WTC11 (cell line): ENCODE measurements around the gene MEF2D. TPM values are rescaled to one million over a fixed set of nuclear protein-coding genes. Genes with fewer than 3 reads are reported as not detected.

Experiments
- ATAC-seq: fragments of 200-7000 bp; cut with Tn5 transposase; 2 replicates; pipeline ENCODE4 v1.10.0; 2021; ENCODE audit warnings: mild to moderate bottlenecking, moderate library complexity
- CTCF ChIA-PET: fragments of 300-600 bp; sonication (Branson Sonifier 250); formaldehyde crosslinking; loops from one replicate; lab custom pipeline; 2021; ENCODE audit warnings: antibody characterized with exemption; lab: Charles Lee
- POLR2A ChIA-PET: fragments of 350-600 bp; sonication (Branson Sonifier 250); formaldehyde crosslinking; loops from one replicate; lab custom pipeline; 2021; ENCODE audit warnings: antibody characterized with exemption; lab: Charles Lee
- DNase-seq: peaks from one replicate; pipeline ENCODE4 v3.0.0; 2021; ENCODE audit warnings: low spot score
- H3K27ac Mint-ChIP-seq: 2 replicates; pipeline ENCODE4 v1.8.0; 2021; ENCODE audit warnings: mixed read lengths
- H3K27me3 Mint-ChIP-seq: 2 replicates; pipeline ENCODE4 v1.8.0; 2021; ENCODE audit warnings: low read depth, mild to moderate bottlenecking, moderate library complexity, mixed read lengths
- H3K36me3 Mint-ChIP-seq: 2 replicates; pipeline ENCODE4 v1.8.0; 2021; ENCODE audit warnings: mixed read lengths
- H3K4me1 Mint-ChIP-seq: 2 replicates; pipeline ENCODE4 v1.8.0; 2022; ENCODE audit warnings: mixed read lengths
- H3K4me3 Mint-ChIP-seq: 2 replicates; pipeline ENCODE4 v1.8.0; 2021; ENCODE audit warnings: mild to moderate bottlenecking, moderate library complexity, mixed read lengths
- H3K9me3 Mint-ChIP-seq: 2 replicates; pipeline ENCODE4 v1.8.0; 2021; ENCODE audit warnings: mixed read lengths
- AFF4 ChIP-seq: sonication (generic); formaldehyde crosslinking; IDR thresholded peaks from 2 replicates; pipeline ENCODE4 v1.8.1; 2023; ENCODE audit warnings: mild to moderate bottlenecking, missing genetic modification reagents, borderline replicate concordance
- ARID4B ChIP-seq: sonication (generic); formaldehyde crosslinking; IDR thresholded peaks from 2 replicates; pipeline ENCODE4 v1.8.0; 2023; ENCODE audit warnings: missing genetic modification reagents, mild to moderate bottlenecking, borderline replicate concordance
- ATF1 ChIP-seq: sonication (generic); formaldehyde crosslinking; IDR thresholded peaks from 2 replicates; pipeline ENCODE4 v1.8.1; 2023; ENCODE audit warnings: mild to moderate bottlenecking, moderate library complexity, missing genetic modification reagents
- CTCF ChIP-seq: fragments of 200-600 bp; IDR thresholded peaks from 2 replicates; pipeline ENCODE4 v1.8.0; 2022; ENCODE audit warnings: antibody characterized with exemption
- ETV6 ChIP-seq: sonication (generic); formaldehyde crosslinking; IDR thresholded peaks from 2 replicates; pipeline ENCODE4 v1.8.1; 2022; ENCODE audit warnings: mild to moderate bottlenecking, missing genetic modification reagents
- FOXJ3 ChIP-seq: sonication (generic); formaldehyde crosslinking; IDR thresholded peaks from 2 replicates; pipeline ENCODE4 v1.9.0; 2021; ENCODE audit warnings: missing genetic modification reagents, mild to moderate bottlenecking, borderline replicate concordance
- MLX ChIP-seq: sonication (generic); formaldehyde crosslinking; IDR thresholded peaks from 2 replicates; pipeline ENCODE4 v1.8.1; 2023; ENCODE audit warnings: mild to moderate bottlenecking, missing genetic modification reagents, moderate library complexity
- NR3C1 ChIP-seq: sonication (generic); formaldehyde crosslinking; conservative IDR thresholded peaks from 2 replicates; pipeline ENCODE4 v1.8.1; 2023; ENCODE audit warnings: low read depth, mild to moderate bottlenecking, missing genetic modification reagents
- PREB ChIP-seq: sonication (generic); formaldehyde crosslinking; IDR thresholded peaks from 2 replicates; pipeline ENCODE4 v1.8.1; 2022; ENCODE audit warnings: mild to moderate bottlenecking, missing genetic modification reagents, moderate library complexity, borderline replicate concordance
- USF1 ChIP-seq: sonication (generic); formaldehyde crosslinking; IDR thresholded peaks from 2 replicates; pipeline ENCODE4 v1.8.0; 2022; ENCODE audit warnings: mild to moderate bottlenecking, missing genetic modification reagents
- ZBTB43 ChIP-seq: sonication (generic); formaldehyde crosslinking; IDR thresholded peaks from 2 replicates; pipeline ENCODE4 v1.8.1; 2023; ENCODE audit warnings: mild to moderate bottlenecking, missing genetic modification reagents
- ZNF396 ChIP-seq: fragments of 250-450 bp; sonication (Bioruptor Pico); IDR thresholded peaks from 2 replicates; pipeline ENCODE4 v1.8.0; 2021; ENCODE audit warnings: mild to moderate bottlenecking, moderate library complexity, borderline replicate concordance
- ZNF425 ChIP-seq: fragments of 250-450 bp; sonication (Bioruptor Pico); conservative IDR thresholded peaks from 2 replicates; pipeline ENCODE4 v1.9.0; 2021; ENCODE audit warnings: mild to moderate bottlenecking
- ZNF512 ChIP-seq: sonication (generic); formaldehyde crosslinking; IDR thresholded peaks from 2 replicates; pipeline ENCODE4 v1.8.1; 2022; ENCODE audit warnings: missing genetic modification reagents, borderline replicate concordance
- ZNF671 ChIP-seq: fragments of 250-450 bp; sonication (Bioruptor Pico); IDR thresholded peaks from 2 replicates; pipeline ENCODE4 v1.8.0; 2021; ENCODE audit warnings: mild to moderate bottlenecking
- total RNA-seq: library from RNA; stranded (reverse); gene quantifications from 3 replicates; pipeline ENCODE4 v1.2.3, GENCODE V29; 2021

MEF2D gene
- total RNA-seq, 1 experiment from 2014 or later: 24.1 TPM

- no peak for TF ChIP-seq CTCF
Observed at GRCh38 chr1:156534424-156535060, 34.0 kb upstream of the MEF2D start (continued).

- Mint-ChIP-seq H3K27me3 (no peaks in the 10 kb centered on the region), H3K4me1 (peaks cover 2% of the 10 kb centered on the region; the same call in 1 of the 2 replicates), H3K27ac (no peak overlapping the region), H3K36me3 (peaks cover 36% of the 10 kb centered on the region), H3K9me3 (no peaks in the 10 kb centered on the region), H3K4me3 (no peak overlapping the region)
- ATAC-seq (no peak), DNase-seq (no peak)
- CTCF ChIA-PET: interaction anchor here (1.9 to 2.2 kb wide), 2 partner anchors 45 to 53 kb away, joined by 4 to 18 read pairs; no protein-coding TSS in a partner anchor
- POLR2A ChIA-PET: no interaction called here
- TF ChIP-seq USF1 (CRISPR knock-in tag) (no peak), PREB (CRISPR knock-in tag) (no peak), ATF1 (CRISPR knock-in tag) (no peak), NR3C1 (CRISPR knock-in tag) (no peak), ZNF396 (CRISPR knock-in tag) (no peak), ZBTB43 (CRISPR knock-in tag) (no peak), MLX (no peak), ZNF512 (no peak), ARID4B (CRISPR knock-in tag) (no peak), FOXJ3 (CRISPR knock-in tag) (no peak), AFF4 (CRISPR knock-in tag) (no peak), ZNF425 (CRISPR knock-in tag) (no peak), ZNF671 (CRISPR knock-in tag) (no peak), ETV6 (CRISPR knock-in tag) (no peak)
Observed at GRCh38 chr1:156533568-156534220, 33.1 kb upstream of the MEF2D start.
